GM08714 (cell line): ENCODE measurements around the gene NUP93.

Experiments
- H3K4me3 ChIP-seq: fragments of 200-500 bp; sonication (Bioruptor generic); 2 replicates; pipeline ENCODE4 v1.5.1; 2014; ENCODE audit warnings: mild to moderate bottlenecking, low read length, inconsistent platforms
- ZNF274 ChIP-seq: IDR thresholded peaks from 2 replicates; pipeline ENCODE4 v1.6.1; 2012; ENCODE audit warnings: mild to moderate bottlenecking, low read depth, low read length

NUP93 gene

GRCh38 chr16:56844056-56844455 lies 114.1 kb downstream of the NUP93 start:
- no peak for TF ChIP-seq ZNF274
- no peak overlapping the region for H3K4me3 ChIP-seq

GRCh38 chr16:56847173-56847910 lies 117.4 kb downstream of the NUP93 start:
- TF ChIP-seq ZNF274 = no peak

GRCh38 chr16:56848029-56848936 lies 118.4 kb downstream of the NUP93 start:
- H3K4me3 ChIP-seq = no peak overlapping the region
- TF ChIP-seq ZNF274 = no peak

More at GRCh38 chr16:56847173-56847910, 117.4 kb downstream of the NUP93 start:
- no peak overlapping the region for H3K4me3 ChIP-seq

- no peak for TF ChIP-seq ZNF274
- no peak overlapping the region for H3K4me3 ChIP-seq
Measured at GRCh38 chr16:56848955-56849689, 119.2 kb downstream of the NUP93 start.

GRCh38 chr16:56849690-56850680 lies 120.1 kb downstream of the NUP93 start:
- H3K4me3 ChIP-seq = no peak overlapping the region
- no peak for TF ChIP-seq ZNF274

GRCh38 chr16:56851671-56852400 lies 121.9 kb downstream of the NUP93 start:
- TF ChIP-seq ZNF274 = no peak
- no peak overlapping the region for H3K4me3 ChIP-seq

GRCh38 chr16:56852401-56852730 lies 122.4 kb downstream of the NUP93 start:
- no peak for TF ChIP-seq ZNF274
- no peak overlapping the region for H3K4me3 ChIP-seq

GRCh38 chr16:56852968-56853367 lies 123.0 kb downstream of the NUP93 start:
- no peak overlapping the region for H3K4me3 ChIP-seq
- TF ChIP-seq ZNF274 = no peak

- TF ChIP-seq ZNF274 = no peak
- H3K4me3 ChIP-seq = no peak overlapping the region
Measured at GRCh38 chr16:56855201-56855600, 125.3 kb downstream of the NUP93 start.

GRCh38 chr16:56855946-56856345 lies 126.0 kb downstream of the NUP93 start:
- TF ChIP-seq ZNF274 = no peak
- H3K4me3 ChIP-seq = no peak overlapping the region

GRCh38 chr16:56856876-56857447 lies 127.0 kb downstream of the NUP93 start:
- no peak for TF ChIP-seq ZNF274
- H3K4me3 ChIP-seq = no peak overlapping the region

- no peak for TF ChIP-seq ZNF274
- no peak overlapping the region for H3K4me3 ChIP-seq
Measured at GRCh38 chr16:56858374-56858773, 128.4 kb downstream of the NUP93 start.
